Measurements from ENCODE around the gene METTL21A. TPM values are rescaled to one million over a fixed set of nuclear protein-coding genes. Genes with fewer than 3 reads are reported as not detected.

METTL21A gene
- total RNA-seq, 2 donors from 2014 or later, result 6.9 to 13.9 TPM

DNA sequence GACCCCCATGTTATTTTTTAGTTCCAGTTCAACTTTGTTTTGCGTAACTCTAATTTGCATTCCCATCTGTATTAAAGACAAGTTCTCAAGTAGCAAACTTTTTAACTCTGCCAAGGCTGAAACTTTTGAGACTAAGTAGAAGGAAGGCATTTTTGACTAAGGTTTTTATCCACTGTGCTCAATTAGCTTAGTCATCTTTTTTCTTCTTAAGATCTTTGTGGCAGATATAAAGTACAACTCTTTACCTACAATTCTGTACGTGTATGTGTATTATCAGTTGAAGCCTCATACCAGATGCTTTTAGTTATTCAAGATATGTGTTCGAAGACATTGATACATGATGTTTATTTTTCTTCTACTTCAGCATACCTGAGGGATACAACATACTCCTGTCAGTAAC lies 53.8 kb downstream of the METTL21A start:
- Mint-ChIP-seq H3K27me3 (no peaks in the 10 kb centered on the region), H3K36me3 (ENCODE audit: low read depth) (peaks cover 4% of the 10 kb centered on the region), H3K4me1 (peaks cover 5% of the 10 kb centered on the region), H3K27ac (peak overlapping the region; percentile 78), H3K4me3 (no peak overlapping the region)
- H3K9me3 ChIP-seq (ENCODE audit: control insufficient read depth, low read length, poor library complexity, severe bottlenecking), result no peaks in the 10 kb centered on the region
- ATAC-seq, result no peak
- no peak for DNase-seq

DNA sequence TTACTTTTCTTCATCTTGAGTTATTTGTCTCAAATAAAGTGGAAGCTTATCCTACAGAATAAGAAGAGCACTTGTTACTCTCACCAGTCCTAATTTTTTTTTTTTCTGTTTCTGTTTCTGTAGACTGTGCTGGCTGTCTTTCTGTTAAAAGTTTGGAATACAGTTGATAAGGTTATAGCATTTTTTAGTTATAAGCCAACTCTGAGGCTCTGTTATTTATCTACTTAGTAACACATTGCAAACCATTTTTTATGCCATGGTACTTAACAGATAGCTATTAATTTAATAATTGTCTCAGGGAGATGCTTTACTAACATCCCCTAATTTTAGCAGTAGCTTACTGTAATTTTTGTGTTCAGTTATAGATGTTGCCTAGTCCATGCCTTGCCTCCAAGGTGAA lies 57.5 kb downstream of the METTL21A start:
- Mint-ChIP-seq H3K4me3 (no peak overlapping the region), H3K36me3 (ENCODE audit: low read depth) (peaks cover 8% of the 10 kb centered on the region), H3K27me3 (no peaks in the 10 kb centered on the region), H3K27ac (no peak overlapping the region), H3K4me1 (peaks cover 17% of the 10 kb centered on the region)
- ATAC-seq (no peak), DNase-seq (no peak)
- H3K9me3 ChIP-seq (ENCODE audit: control insufficient read depth, low read length, poor library complexity, severe bottlenecking), result no peaks in the 10 kb centered on the region

DNA sequence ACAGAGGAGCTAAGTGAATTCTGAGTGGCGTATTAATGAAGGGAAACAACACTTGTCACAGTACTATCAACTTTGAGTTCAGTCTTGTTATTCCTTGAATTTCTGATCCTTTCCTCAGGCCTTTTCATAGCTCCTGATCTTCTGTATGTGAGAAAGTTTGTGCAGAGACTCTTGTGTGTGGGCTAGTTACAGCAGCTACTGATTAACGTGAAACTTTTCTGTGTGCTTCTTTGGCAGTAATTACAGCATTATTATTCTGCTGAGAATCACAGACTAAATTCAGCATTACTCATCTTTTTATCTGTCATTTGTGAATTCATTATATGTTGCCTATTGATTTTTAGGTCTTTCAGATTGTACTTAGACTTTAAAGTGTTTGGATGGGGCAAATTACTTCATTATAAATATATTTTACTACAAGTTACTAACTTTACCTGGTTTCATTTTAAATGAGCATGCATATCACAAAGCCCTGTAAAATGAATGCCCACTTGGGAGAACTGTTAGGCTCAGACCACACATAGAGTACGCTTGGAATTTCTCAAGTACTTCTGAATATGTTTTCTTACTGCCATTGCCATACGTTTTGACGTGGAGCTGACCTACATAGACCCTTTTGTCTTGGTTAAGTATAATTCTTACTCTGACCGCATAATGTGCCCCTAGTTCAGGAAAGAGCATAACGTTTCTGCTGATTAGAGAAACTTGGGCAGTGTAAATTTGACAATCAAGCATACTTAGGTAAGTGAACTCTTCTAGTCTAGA lies 59.3 kb downstream of the METTL21A start:
- no peaks in the 10 kb centered on the region for H3K27me3 Mint-ChIP-seq
- ATAC-seq (no peak), DNase-seq (no peak)
- H3K36me3 Mint-ChIP-seq (ENCODE audit: low read depth), result peaks cover 6% of the 10 kb centered on the region
- peaks cover 17% of the 10 kb centered on the region for H3K4me1 Mint-ChIP-seq
- peak overlapping the region; percentile 71 for H3K27ac Mint-ChIP-seq
- H3K4me3 Mint-ChIP-seq, result no peak overlapping the region
- H3K9me3 ChIP-seq (ENCODE audit: control insufficient read depth, low read length, poor library complexity, severe bottlenecking), result no peaks in the 10 kb centered on the region

Other genes starting within 250 kb of the METTL21A start
- 10 to 100 TPM; 73.7 to 89.3 TPM for gene CREB1, start 95.4 kb downstream of the METTL21A start, total RNA-seq
- 10 to 100 TPM; 12.1 to 14.3 TPM for gene CCNYL1, start 86.2 kb upstream of the METTL21A start, total RNA-seq
- under 1 TPM; 0.16 to 0.17 TPM for gene FZD5, start 144.5 kb upstream of the METTL21A start, total RNA-seq

Measured in T-helper 17 cell (primary cell).